Esophagus muscularis mucosa (tissue), 4 donors: ENCODE results near the gene FAM32A. TPM values are rescaled to one million over a fixed set of nuclear protein-coding genes. Genes with fewer than 3 reads are reported as not detected.
A peak's percentile ranks its signal among the peaks of the same experiment; 100 is the strongest.

Experiments
- DNase-seq: peaks from one replicate; pipeline ENCODE4 v3.0.0-alpha.2; 2017; ENCODE audit errors: extremely low spot score
- H3K27ac ChIP-seq, 4 donors: fragments of 200-600 bp; sonication (generic); replicated peaks in 1 of 4; 1 replicate in 3 of 4; 2 replicates in 1 of 4; pipeline ENCODE4 v1.5.1; 2016 to 2019; ENCODE audit warnings: mild to moderate bottlenecking in 1 of 4
- H3K27me3 ChIP-seq, 4 donors: fragments of 200-600 bp; sonication (generic); one replicate each; pipeline versions ENCODE4 v1.5.1 to v1.6.0; 2016 to 2019
- H3K36me3 ChIP-seq, 4 donors: fragments of 200-600 bp; sonication (generic); one replicate each; pipeline ENCODE4 v1.5.1; 2016 to 2019
- H3K4me1 ChIP-seq, 4 donors: fragments of 200-600 bp; sonication (generic); one replicate each; pipeline ENCODE4 v1.5.1; 2016 to 2019
- H3K4me3 ChIP-seq, 4 donors: fragments of 200-600 bp; sonication (generic); 1 replicate in 2 of 4; 2 replicates in 2 of 4; pipeline ENCODE4 v1.5.1; 2016 to 2019; ENCODE audit warnings: mild to moderate bottlenecking in 4 of 4, moderate library complexity in 1 of 4
- H3K9me3 ChIP-seq, 4 donors: fragments of 200-600 bp; sonication (generic); 1 replicate in 3 of 4; 2 replicates in 1 of 4; pipeline ENCODE4 v1.5.1; 2016 to 2019
- EP300 ChIP-seq: sonication (generic); formaldehyde crosslinking; IDR thresholded peaks from one replicate; pipeline ENCODE4 v1.6.1; 2017; ENCODE audit warnings: antibody characterized with exemption
- POLR2A ChIP-seq: fragments of 450-650 bp; IDR thresholded peaks from one replicate; pipeline ENCODE4 v1.6.1; 2017; ENCODE audit warnings: antibody characterized with exemption, moderate library complexity, mild to moderate bottlenecking, low read depth
- POLR2AphosphoS5 ChIP-seq, 2 donors: sonication (generic); formaldehyde crosslinking; IDR thresholded peaks; one replicate each; pipeline ENCODE4 v1.6.1; 2017; ENCODE audit warnings: antibody characterized with exemption in 2 of 2
- WGBS: methylation state at CpG from one replicate; pipeline ENCODE4 v1.1.5; 2018; 5-methylcytosine and 5-hydroxymethylcytosine counted together
- intact Hi-C: fragments of 100-400 bp; cut with DNase I; formaldehyde crosslinking; loops from one replicate; pipeline ENCODE4 v1.15.1; 2023
- total RNA-seq, 4 donors: library from RNA; depleted of rRNA; stranded (reverse); fragments of >200 nt; gene quantifications; one replicate each; pipeline versions ENCODE4 v1.1.0 to v1.2.1, GENCODE V29; 2016
- TF ChIP-seq, protein P1 (sequence below), 3 experiments: fragments of 200-600 bp in 2 of 3; fragments of 450-650 bp in 1 of 3; sonication (generic) in 2 of 3; IDR thresholded peaks; one replicate each; pipeline ENCODE4 v1.5.1; 2017 to 2019; ENCODE audit warnings: antibody characterized with exemption in 3 of 3, mild to moderate bottlenecking in 2 of 3, moderate library complexity in 1 of 3

FAM32A gene
- total RNA-seq, 4 donors from 2014 or later, result 83.5 to 104 (median 103) TPM

DNA sequence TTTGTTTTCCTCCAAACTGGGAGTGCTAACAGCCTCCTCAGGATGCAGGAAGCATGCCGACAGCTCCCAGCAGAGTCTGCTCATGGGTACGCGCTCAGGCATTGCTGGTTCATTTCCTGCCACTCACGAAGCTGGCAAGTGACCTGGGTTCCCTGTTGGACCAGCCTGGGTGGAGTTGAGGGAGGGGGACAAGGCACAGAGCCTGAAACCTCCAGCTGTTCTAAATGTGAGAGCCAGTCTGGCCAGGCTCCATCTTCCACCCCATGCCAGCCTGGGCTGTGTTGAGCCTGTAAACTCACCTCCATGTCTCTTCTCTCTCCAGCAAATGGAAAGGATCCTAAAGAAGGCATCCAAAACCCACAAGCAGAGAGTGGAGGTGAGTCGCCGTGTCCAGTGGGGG lies 5.0 kb downstream of the FAM32A start:
- WGBS, result 86% methylated on average over 4 of the region's 6 CpGs
- no peak for TF ChIP-seq POLR2AphosphoS5 (IDR thresholded peaks at IDR 0.05)
- no peak overlapping the region for H3K27ac ChIP-seq
- H3K4me1 ChIP-seq, result peaks cover 12 to 41% (median 33%) of the 10 kb centered on the region in 4 donors
- H3K9me3 ChIP-seq, result no peaks in the 10 kb centered on the region
- peaks cover 27 to 71% (median 60%) of the 10 kb centered on the region in 4 donors for H3K36me3 ChIP-seq
- no peak overlapping the region for H3K4me3 ChIP-seq
- no peak for DNase-seq
- intact Hi-C loops, result no loop called here
- no peaks in the 10 kb centered on the region for H3K27me3 ChIP-seq

DNA sequence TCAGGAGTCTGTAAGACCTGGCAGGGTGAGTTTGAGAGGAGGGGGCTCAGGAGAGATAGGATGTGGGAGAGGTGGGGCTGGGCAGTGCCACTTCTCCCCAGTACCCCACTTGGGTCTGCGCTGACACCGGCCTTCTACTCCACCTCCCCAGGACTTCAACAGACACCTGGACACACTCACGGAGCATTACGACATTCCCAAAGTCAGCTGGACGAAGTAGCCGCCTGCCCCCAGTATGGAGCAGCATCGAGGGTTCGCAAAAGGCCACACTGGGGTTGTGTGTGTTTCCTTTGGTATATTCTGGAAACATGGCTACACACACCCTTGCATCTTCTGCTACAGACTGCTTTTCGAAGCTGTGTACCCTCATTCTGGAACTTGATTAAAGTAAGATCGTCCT lies 5.5 kb downstream of the FAM32A start:
- Histone ChIP-seq H3K36me3 (peaks cover 27 to 71% (median 60%) of the 10 kb centered on the region in 4 donors), H3K27me3 (no peaks in the 10 kb centered on the region), H3K9me3 (no peaks in the 10 kb centered on the region), H3K4me1 (peaks cover 12 to 39% (median 32%) of the 10 kb centered on the region in 4 donors), H3K27ac (no peak overlapping the region), H3K4me3 (no peak overlapping the region)
- no peak for DNase-seq
- intact Hi-C loops, result no loop called here
- 88% methylated on average over 8 of the region's 10 CpGs for WGBS
- TF ChIP-seq POLR2A (no peak), POLR2AphosphoS5 (IDR thresholded peaks at IDR 0.05) (no peak), EP300 (no peak)
- TF ChIP-seq, protein P1, sequence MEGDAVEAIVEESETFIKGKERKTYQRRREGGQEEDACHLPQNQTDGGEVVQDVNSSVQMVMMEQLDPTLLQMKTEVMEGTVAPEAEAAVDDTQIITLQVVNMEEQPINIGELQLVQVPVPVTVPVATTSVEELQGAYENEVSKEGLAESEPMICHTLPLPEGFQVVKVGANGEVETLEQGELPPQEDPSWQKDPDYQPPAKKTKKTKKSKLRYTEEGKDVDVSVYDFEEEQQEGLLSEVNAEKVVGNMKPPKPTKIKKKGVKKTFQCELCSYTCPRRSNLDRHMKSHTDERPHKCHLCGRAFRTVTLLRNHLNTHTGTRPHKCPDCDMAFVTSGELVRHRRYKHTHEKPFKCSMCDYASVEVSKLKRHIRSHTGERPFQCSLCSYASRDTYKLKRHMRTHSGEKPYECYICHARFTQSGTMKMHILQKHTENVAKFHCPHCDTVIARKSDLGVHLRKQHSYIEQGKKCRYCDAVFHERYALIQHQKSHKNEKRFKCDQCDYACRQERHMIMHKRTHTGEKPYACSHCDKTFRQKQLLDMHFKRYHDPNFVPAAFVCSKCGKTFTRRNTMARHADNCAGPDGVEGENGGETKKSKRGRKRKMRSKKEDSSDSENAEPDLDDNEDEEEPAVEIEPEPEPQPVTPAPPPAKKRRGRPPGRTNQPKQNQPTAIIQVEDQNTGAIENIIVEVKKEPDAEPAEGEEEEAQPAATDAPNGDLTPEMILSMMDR (IDR thresholded peaks at IDR 0.05), result no peak

DNA sequence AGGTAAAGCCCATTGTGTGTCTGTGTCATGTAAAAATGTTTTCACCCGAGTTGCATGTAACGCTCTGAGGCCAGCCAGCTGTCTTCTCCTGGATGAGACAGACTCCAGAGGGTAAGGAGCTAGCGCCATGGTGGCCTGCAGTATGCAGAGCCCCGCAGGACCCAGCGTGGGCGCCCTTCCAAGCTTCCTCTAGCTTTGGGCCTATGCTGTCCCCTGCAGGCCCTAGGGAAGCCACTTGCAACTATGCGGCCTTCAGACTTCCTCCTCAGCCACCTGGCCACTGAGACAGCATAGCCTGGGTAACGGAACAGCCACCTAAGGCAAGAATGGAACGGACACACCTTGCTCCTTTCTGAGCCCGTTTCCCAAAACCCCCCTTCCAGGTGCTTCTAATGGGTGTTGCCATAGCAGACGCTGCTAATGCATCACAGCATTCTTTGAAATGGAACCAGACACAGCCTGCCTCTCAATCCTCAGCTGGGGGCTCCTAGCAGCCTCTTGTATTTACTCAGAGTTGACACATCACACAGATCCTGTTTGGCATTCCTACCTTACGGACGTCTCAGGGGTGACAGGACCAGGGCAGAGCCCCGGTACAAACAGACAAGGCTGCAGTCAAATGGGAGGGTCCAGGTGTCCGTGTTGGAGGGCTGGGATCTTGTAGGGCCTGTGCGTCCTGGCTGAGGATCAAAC lies 6.2 kb downstream of the FAM32A start:
- Histone ChIP-seq H3K9me3 (no peaks in the 10 kb centered on the region), H3K27me3 (no peaks in the 10 kb centered on the region), H3K4me1 (peaks cover 7 to 32% (median 26%) of the 10 kb centered on the region in 4 donors), H3K4me3 (no peak overlapping the region), H3K27ac (no peak overlapping the region), H3K36me3 (peaks cover 27 to 71% (median 60%) of the 10 kb centered on the region in 4 donors)
- 72% methylated on average over 9 of the region's 16 CpGs for WGBS
- DNase-seq, result no peak
- TF ChIP-seq EP300 (no peak), POLR2A (no peak), POLR2AphosphoS5 (IDR thresholded peaks at IDR 0.05) (no peak)
- TF ChIP-seq, protein P1 (IDR thresholded peaks at IDR 0.05), result no peak
- intact Hi-C loops, result no loop called here

DNA sequence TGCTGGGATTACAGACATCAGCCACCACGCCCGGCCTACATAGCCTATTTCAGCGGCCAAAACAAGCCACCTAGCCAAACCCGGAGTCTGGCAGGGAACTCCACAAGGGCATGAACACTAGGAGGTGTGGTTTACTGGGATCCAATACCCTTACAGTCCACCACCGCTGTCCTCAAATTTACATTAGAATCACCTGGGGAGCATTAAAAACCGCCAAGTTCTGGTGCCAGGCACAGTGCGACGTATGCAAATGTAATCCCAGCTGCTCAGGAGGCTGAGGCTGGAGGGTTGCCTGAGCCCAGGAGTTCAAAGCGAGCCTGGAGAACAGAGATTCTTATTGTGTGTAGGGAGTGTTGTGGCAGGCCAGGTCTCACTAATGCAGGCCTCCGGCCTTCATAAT lies 8.3 kb downstream of the FAM32A start:
- intact Hi-C loops, result no loop called here
- TF ChIP-seq, protein P1 (IDR thresholded peaks at IDR 0.05), result no peak
- TF ChIP-seq EP300, result no peak
- no peak for TF ChIP-seq POLR2A
- TF ChIP-seq POLR2AphosphoS5 (IDR thresholded peaks at IDR 0.05), result no peak
- no peak for DNase-seq
- no peak overlapping the region for H3K27ac ChIP-seq
- no peak overlapping the region for H3K4me3 ChIP-seq
- peaks cover 5 to 23% (median 15%) of the 10 kb centered on the region in 4 donors for H3K4me1 ChIP-seq
- WGBS, result 84% methylated on average over 6 of the region's 10 CpGs
- no peaks in the 10 kb centered on the region for H3K27me3 ChIP-seq
- peaks cover 27 to 50% (median 44%) of the 10 kb centered on the region in 4 donors for H3K36me3 ChIP-seq
- no peaks in the 10 kb centered on the region for H3K9me3 ChIP-seq

DNA sequence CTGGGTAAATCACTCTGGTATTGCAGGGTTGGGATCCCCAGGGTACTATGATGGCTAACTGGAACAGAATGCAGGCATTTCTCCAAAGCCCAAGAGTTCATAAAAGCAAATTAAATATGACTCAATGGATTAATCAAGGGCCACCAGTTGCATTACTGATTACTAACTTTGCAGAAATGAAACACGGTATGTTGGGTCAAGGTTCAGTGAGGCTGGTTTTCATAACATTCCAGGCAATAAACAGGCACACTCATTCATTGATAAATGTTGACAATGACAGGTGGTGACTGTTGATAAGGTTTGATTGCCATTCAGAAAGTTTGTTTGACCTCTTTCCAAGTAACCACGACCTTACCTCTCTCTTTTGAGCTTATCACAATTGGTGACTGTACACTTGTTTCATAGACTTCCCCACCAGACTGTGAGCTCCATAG lies 12.0 kb downstream of the FAM32A start:
- 36% methylated on average over 2 of the region's 2 CpGs for WGBS
- peak overlapping the region; percentile 81 to 91 (median 86) for H3K27ac ChIP-seq
- no peaks in the 10 kb centered on the region for H3K27me3 ChIP-seq
- peaks cover 11 to 39% (median 27%) of the 10 kb centered on the region in 4 donors for H3K36me3 ChIP-seq
- TF ChIP-seq POLR2A (no peak), EP300 (no peak), POLR2AphosphoS5 (IDR thresholded peaks at IDR 0.05) (no peak)
- TF ChIP-seq, protein P1 (IDR thresholded peaks at IDR 0.05), result no peak
- intact Hi-C loops, result no loop called here
- peak overlapping the region; percentile 83 to 98 (median 88) for H3K4me3 ChIP-seq
- H3K4me1 ChIP-seq, result peaks cover 20 to 40% (median 37%) of the 10 kb centered on the region in 4 donors
- no peaks in the 10 kb centered on the region for H3K9me3 ChIP-seq
- no peak for DNase-seq
